T1000 (cell line): ENCODE data around the gene BANK1.

Source experiments
- DNase-seq: peaks from one replicate; lab custom pipeline; 2025; ENCODE audit warnings: mixed read lengths; lab: John Stamatoyannopoulos, UW

Gene BANK1

GRCh38 chr4:101960431-101960830, 169.9 kb downstream of the BANK1 start:
- DNase-seq = no peak

- no peak for DNase-seq
These were observed 170.6 kb downstream of the BANK1 start for GRCh38 chr4:101961144-101961543.

- DNase-seq = no peak
These were observed 177.3 kb downstream of the BANK1 start for GRCh38 chr4:101967697-101968346.

GRCh38 chr4:101968364-101968763, 177.8 kb downstream of the BANK1 start:
- no peak for DNase-seq

GRCh38 chr4:101969965-101970364, 179.4 kb downstream of the BANK1 start:
- no peak for DNase-seq

GRCh38 chr4:101970547-101971155, 180.1 kb downstream of the BANK1 start:
- DNase-seq = peak; percentile 3

DNA sequence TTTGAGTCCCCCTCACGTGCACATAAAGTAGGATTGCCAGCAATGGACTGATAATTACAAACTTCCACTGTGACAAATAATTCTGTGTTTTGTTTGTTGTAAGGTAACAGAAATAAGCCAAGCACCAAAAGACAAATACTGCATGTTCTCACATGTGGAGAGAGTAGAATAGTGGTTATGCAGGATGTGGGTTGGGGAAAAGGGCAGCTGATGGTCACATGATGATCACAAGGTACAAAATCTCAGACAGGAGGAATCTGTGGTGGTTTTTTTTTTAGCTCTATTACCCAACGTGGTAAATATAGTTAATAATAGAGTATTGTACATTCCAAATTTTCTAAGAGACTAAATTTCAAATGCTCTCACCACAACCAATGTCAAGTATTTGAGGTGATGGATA, 182.3 kb downstream of the BANK1 start:
- DNase-seq = no peak

GRCh38 chr4:101973361-101973760, 182.8 kb downstream of the BANK1 start:
- no peak for DNase-seq

DNA sequence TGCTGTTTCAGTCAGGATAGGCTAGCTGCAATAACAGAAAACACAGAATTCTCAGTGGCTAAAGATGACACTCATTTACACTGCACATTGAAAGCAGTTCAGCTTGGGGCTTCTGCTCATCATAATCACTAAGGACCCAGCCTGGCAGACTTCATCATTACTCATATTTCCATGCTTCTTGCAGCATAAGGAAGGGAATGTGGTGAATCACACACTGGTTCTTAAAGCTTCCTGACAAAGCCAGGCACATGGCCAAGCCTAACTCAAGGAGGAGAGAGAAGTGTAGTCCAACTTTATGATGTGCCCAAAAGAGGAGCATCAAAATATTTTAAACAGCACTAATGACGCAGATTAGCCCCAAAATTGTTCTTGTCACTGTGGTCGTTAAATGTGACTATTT, 186.5 kb downstream of the BANK1 start:
- peak; percentile 56 for DNase-seq

GRCh38 chr4:101981756-101982155, 191.2 kb downstream of the BANK1 start:
- DNase-seq = no peak

DNA sequence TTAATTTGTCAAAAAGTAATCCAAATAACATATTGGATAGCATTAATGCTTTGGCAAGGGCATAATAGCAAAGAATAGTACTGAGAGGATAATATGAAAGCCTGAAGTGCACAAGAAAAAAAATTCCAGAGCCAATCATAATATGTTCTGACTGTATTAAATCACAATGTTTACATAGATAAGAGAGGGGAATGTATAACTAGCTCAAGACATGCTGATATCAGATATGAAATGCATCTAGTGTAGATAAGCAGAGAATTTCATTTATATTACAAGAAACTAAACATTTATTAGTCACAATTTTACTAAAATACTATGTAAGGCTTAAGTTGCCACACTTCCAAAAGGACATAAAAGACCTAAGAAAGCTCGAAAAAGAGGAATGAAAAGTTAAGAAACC, 193.3 kb downstream of the BANK1 start:
- DNase-seq = no peak

DNA sequence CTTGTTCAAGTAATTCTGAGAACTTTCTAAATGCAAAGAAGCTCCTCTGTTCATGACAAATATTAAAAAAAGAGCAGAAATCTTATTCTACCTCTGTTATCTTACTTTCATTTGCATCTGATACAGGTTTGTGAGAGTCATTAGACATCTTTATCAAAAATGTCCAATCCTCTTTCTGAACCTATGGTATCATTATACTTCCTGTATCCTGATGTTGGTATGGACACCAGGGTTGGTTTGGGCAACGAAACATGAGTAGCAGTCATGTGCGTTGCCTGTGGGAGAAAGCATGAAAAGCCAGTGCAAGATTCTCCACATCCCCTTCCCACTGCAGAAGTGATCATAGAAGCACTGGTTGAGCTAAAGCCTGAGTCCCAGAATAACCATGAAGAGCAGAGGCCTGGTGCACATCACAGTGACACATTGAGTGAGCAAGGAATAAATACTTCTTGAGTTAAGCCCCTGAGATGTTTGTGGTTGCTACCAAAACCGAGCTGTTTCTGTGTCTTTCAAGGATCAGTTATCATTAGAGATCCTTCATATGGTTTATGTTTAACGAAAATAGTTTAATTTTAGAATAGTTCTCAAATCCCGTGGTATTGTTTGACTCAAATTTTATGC, 197.2 kb downstream of the BANK1 start:
- DNase-seq = no peak

DNA sequence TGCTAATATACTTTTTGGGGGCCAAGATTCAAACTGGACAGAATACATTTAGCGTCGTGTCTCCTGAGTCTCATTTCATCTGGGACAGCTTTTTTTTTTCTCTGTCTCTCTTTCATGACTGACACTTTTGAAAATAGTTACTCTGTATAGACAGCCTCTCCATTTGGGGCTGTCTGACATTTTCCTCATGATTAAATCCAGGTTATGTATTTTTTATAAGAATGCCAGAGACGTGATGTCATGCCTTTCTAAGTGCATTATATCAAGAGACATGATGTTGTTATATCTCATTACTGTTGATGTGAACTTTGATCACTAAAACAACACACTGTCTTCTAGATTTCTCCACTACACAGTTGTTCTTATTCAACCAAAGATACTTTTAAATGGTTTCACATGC, 199.0 kb downstream of the BANK1 start:
- no peak for DNase-seq

DNA sequence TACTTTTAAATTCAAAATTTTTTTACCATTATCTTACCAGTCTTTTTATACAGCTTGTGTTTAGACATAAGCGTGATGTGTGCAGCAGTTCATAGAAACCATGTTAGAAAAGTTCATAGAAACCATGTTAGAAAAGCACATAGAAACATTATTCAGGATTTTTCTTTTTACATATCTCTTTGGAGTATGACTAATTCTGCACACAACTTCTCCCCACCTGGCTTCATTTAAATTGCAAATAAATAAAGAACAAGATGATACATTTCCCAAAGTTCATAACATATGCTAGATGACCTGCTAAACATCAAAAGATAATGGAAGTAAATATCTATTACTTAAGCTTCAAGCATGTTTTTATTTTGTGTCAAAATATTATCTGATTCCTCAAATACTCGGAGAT, 201.9 kb downstream of the BANK1 start:
- no peak for DNase-seq

- DNase-seq = no peak
These were observed 202.7 kb downstream of the BANK1 start for GRCh38 chr4:101993002-101993841.

DNA sequence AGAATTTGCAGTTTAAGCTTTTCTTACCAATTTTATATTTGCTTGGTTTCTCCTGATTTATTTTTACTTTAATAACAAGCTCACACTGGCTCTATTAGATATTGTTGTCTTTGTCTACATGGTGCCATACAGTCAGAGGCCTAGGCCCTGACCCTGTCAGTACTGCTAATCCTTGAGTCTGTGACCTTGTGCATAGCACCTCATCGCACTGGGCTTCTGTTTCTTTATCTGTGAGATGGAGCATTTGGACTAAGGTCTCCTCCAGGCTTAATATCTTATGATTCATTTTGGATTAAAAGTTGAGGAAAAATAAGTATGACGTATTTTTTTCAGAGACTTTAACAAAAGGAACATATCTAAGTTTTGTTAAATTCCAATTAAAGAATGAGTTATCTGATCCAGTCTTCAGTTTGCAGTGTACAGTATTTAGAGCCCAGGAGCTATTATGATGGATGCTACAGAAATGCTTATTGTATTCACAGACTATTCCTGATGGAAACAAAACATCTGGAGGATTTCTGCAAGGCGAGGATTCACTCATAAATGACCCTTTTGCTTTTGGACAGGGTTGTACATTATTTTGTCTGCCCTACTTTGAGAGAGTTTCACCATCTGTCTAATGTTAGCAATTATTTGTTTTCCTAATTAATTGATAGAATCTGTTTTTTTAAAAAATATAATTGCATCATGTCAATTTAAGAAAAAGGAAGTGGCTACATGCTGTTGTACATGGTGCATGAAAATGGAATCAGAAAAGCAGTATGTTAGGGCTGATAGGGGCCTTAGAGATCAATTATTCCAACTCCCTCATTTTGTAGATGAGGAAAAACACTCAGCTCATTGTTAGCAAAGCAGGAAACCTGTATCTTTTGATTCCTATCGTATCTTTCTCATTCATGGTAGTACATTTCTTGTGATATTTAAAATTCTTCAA, 203.6 kb downstream of the BANK1 start:
- DNase-seq = no peak

- no peak for DNase-seq
These were observed 217.5 kb downstream of the BANK1 start for GRCh38 chr4:102007959-102008425.

GRCh38 chr4:102008711-102009110, 218.2 kb downstream of the BANK1 start:
- no peak for DNase-seq

DNA sequence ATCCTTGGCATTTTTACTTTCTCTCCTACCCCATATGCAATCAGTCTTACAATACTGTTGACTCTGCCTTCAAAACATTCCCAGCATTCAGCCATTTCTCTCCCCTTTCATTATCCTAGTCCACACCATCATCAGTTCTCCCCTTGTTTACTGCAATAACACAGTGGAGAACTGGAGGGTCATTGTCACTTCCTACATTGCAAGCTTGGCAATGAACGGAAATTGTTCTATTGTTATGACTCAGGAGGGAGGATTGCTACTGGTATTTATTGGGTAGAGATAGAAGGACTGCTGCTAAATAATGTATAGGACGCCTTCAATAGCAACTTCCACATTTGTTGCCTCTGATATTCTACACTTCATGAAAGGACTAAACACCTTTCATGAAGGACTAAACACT, 231.8 kb downstream of the BANK1 start:
- no peak for DNase-seq

GRCh38 chr4:102027961-102028360, 237.4 kb downstream of the BANK1 start:
- no peak for DNase-seq

- no peak for DNase-seq
These were observed 240.9 kb downstream of the BANK1 start for GRCh38 chr4:102031406-102031805.
